ENCODE data around the gene ACTR5.

The ACTR5 gene

DNA sequence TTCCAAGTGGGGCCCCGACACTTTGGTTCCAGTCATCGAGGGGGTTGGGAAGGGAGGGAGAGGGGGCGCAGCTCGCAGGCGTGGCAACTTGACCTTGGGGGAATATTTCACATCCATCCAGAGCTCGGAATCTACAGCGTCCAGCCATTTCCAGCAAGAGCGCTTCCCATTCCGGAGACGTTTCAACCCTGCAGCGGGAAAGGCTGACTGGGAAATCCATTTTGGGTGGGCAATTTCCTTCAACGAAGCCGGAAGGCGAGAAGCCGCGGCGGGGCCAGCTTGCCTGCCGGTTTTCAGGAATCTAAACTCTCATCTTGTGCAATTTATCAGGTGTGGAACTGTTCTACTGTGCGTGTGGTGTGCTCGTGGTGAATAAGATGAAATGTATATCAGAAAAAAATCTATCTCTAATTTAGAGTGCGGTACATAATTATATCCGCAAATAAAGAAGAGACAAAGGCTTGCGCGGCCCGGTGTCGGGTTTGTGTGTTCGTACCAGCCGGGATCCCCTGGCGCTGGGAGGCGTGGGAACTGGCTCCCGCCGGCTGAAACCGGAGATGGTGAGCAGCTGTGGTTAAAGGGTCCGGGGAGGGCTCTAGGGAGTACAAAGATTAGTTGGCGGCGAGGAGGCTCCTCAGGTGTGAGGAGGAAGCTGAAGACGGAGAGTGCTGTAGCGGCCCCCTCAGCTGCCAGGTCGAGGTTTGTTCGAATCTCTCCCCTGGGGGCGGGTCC lies 19.2 kb upstream of the ACTR5 start:
- FAIRE-seq (no peak), DNase-seq (ENCODE audit: low spot score) (no peak)

DNA sequence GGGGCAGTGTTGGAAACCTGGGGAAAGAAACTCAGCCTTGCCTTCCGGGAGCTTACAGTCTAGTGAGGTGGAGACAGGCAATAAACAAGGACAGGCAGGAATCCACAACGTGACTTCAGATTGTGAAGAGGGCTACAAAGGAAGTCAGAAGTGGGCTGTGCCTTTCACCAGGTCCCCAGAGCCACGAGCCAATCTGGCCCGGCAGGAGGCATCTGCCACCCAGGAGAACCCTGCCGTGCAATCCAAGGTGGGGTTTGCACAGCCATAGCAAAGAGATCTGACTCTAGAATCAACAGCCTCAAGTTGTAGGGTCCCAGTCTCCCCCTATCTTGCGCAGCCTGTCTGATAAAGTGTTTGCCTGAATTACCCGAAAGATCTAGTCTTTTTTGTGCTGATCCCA lies 18.5 kb upstream of the ACTR5 start:
- no peak for DNase-seq (ENCODE audit: low spot score)
- FAIRE-seq, result no peak

GRCh38 chr20:38730167-38730988 lies 17.9 kb upstream of the ACTR5 start:
- FAIRE-seq (no peak), DNase-seq (ENCODE audit: low spot score) (no peak)

DNA sequence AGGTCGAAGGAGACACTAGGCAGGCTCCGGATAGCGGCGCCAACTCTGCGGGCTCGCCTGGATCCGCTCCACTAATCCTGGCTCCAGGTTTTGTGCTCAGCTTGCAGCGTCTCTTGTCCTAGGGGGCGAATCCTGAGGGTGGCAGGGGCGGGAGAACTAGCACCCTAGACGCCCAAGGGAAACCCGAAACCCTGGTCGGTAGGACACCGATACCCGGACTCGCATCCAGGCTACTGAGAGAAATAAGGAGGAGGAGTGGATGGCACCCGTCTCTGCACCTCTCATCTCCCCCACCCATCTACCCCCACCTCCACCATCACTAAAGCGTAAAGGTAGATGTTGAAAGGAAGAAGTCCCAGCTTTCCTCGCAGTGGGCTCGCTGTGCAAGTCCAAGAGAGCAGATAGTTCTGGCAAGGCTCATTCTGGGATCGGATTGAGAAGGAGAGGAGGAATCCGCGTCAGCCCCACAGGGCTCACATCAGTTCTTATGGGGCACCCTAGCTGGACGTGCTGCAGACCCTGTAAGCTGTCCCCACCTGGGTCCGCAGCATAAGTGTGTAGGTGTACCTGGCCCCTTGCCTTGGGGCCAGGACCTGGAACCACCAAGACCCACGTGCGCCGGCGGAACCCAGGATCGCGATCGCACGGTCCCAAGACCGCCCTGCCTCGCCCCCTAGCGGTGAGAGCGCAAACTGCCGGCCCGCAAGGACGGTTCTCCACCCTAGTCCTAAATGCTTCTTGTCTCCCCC lies 17.1 kb upstream of the ACTR5 start:
- no peak for DNase-seq (ENCODE audit: low spot score)
- FAIRE-seq, result no peak

GRCh38 chr20:38731738-38732113 lies 16.5 kb upstream of the ACTR5 start:
- no peak for DNase-seq (ENCODE audit: low spot score)
- FAIRE-seq, result no peak

DNA sequence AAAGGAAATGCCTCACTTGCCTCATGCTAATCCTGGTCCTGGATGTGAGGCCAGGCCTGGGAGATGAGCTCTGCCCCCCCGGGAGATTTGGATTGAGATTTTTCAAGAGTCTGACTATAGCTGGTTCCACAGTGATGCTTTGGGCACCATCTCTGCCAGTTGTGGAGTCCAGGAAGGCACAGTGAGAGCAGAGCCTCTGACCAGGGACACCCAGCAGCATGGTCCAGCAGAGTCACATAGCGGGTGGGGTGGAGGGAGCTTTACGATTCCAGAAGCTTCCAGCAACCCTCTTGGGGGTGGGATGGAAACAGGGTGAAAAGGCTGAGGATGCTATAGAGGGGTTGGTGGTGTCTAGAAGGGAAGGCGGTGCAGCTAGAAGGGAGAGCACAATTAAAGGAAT lies 15.3 kb upstream of the ACTR5 start:
- FAIRE-seq (no peak), DNase-seq (ENCODE audit: low spot score) (no peak)

DNA sequence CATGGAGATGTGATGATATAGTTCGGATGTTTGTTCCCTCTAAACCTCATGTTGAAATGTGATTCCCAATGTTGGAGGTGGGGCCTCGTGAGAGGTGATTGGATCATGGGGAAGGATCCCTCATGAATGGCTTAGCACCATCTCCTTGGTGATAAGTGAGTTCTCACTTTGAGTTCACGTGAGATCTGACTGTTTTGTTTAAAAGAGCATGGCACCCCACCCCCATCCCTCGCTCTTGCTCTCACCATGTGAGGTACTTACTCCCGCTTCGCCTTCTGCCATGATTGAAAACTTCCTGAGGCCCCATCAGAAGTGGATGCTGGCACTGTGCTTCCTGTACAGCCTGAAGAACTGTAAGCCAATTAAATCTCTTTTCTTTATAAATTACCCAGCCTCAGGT lies 13.1 kb upstream of the ACTR5 start:
- FAIRE-seq (no peak), DNase-seq (ENCODE audit: low spot score) (no peak)

GRCh38 chr20:38737887-38738286 lies 10.4 kb upstream of the ACTR5 start:
- FAIRE-seq (no peak), DNase-seq (ENCODE audit: low spot score) (no peak)

DNA sequence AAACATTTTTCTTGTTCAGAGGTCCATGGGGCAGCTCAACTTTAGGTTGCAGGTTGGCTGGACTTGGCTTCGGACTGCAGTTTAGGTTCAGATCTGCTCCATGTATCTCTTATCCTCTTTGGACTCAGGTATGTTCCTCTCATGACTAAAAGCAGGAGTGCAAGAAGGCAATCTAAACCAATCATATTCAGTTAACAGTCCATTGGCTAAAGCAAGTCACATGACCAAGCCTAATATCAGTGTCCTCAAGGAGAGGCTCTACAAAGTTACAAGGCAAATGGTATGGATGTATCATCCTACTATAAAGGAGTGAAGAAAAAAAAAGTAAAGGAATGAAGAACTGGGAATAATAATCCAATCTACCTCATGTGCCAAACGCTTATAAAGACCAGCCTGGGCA lies 2.5 kb upstream of the ACTR5 start:
- FAIRE-seq, result no peak

DNA sequence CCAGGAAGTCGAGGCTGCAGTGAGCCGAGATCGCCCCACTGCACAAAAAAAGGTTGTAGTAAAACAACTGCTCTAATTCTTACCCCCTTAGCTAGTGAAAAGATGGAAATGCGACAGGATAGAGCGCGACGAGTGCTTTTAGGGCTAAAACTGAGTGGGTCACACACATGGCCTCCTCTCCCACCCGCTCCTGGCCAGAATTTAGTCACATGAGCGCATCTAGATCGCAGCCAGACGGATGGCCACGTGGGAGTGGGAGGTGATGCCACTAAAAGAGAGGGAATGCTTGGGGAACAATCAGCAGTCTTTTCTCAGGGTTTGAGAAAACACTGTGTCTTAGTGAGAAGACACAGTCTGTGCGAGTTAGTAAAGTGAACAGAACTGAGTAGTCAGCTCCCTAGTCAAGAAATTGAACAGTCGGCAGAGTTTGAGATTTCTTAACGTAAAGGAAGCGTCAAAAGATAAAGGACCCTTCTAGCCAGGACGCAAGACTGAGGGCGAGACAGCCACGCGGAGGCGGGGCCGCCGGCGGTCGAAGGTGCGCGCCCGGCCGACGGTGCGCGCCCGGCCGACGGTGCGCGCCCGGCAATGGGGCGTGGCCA lies 664 bp upstream of the ACTR5 start:
- FAIRE-seq (no peak), DNase-seq (ENCODE audit: low spot score) (no peak)

More for the DNA sequence above, 2.5 kb upstream of the ACTR5 start:
- DNase-seq (ENCODE audit: low spot score), result no peak

GRCh38 chr20:38748861-38749149 lies 545 bp downstream of the ACTR5 start:
- no peak for FAIRE-seq

GRCh38 chr20:38751360-38751976 lies 3.2 kb downstream of the ACTR5 start:
- FAIRE-seq (peak; percentile 79), DNase-seq (ENCODE audit: low spot score) (peak; percentile 26)

More at GRCh38 chr20:38748861-38749149, 545 bp downstream of the ACTR5 start:
- DNase-seq (ENCODE audit: low spot score), result no peak

GRCh38 chr20:38752029-38752428 lies 3.8 kb downstream of the ACTR5 start:
- FAIRE-seq (no peak), DNase-seq (ENCODE audit: low spot score) (no peak)

DNA sequence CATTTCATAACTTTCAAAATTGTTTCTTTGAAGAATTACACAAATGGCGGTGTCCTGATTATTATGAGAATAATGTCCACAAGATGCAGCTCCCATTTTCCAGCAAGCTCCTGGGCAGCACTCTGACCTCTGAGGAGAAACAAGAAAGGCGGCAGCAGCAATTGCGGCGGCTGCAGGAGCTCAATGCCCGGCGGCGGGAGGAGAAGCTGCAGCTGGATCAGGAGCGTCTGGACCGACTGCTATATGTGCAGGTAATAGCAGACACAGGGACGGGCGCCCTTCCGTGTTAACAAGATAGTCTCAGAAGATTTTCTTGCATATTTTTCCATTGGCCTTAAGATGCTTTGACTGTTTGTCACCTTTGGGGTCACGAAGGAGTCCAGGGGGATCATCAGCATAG lies 6.7 kb downstream of the ACTR5 start:
- no peak for FAIRE-seq
- no peak for DNase-seq (ENCODE audit: low spot score)

DNA sequence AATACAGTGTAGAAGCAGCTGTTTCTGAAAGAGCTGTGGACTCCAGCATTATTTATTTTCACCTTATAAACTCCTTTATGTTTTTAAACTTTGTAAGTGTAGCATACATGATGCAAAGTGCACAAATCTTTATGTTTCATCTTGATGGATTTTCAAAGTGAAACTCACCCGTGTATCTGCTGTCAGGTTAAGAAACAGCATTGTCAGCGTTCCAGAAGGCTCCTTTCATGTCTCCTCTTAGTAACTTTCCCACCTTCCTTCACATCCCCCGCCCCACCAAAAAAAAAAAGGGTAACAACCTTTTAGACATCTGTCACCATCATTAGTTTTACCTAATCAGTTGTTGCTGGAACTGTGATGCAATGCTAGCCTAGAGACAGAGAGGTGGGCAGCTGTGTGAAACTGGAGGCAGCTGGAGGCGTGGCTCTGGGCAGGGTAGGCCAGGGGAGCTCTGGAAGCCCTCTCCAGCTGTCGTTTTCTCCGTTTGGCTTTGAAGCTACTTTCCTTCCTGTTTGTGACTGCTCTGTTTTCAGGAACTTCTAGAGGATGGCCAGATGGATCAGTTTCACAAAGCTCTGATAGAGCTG lies 7.2 kb downstream of the ACTR5 start:
- DNase-seq (ENCODE audit: low spot score) (no peak), FAIRE-seq (no peak)

GRCh38 chr20:38757145-38757775 lies 9.0 kb downstream of the ACTR5 start:
- FAIRE-seq, result no peak
- DNase-seq (ENCODE audit: low spot score), result no peak

DNA sequence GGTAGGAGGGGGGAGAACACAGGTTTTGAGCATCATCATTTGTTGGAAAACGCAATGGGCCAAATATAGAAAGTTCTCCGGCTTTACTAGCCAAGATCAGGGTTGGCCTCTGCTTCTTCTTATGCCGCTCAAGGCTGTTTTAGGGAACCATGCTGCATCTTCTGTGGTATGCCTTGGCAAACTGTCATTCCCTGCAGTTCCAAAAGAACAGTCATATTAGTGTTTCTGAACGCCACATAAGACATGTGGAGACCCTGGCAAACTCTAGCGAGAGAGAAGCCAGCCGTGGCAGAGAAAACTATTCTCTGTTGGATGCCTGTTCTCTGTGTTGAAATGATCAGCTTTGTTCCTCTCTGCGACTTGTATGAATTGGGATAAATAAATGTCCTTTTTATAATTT lies 10.8 kb downstream of the ACTR5 start:
- DNase-seq (ENCODE audit: low spot score) (no peak), FAIRE-seq (no peak)

DNA sequence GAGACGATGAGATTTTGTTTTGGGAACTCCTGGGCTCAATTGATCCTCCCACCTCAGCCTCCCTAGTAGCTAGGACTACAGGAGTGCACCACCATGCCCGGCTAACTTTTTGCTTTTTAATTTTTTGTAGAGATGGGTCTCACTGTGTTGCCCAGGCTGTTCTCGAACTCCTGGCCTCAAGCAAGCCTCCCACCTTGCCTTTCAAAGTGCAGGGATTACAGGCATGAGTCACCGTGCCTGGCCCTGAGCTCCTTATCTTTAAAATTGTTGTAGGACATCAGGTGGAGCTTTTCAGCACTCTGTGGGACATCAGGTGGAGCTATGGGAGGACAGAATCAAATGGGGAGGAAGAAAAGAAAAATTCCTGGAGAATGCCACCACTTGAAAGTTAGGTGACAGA lies 12.7 kb downstream of the ACTR5 start:
- DNase-seq (ENCODE audit: low spot score) (no peak), FAIRE-seq (no peak)

DNA sequence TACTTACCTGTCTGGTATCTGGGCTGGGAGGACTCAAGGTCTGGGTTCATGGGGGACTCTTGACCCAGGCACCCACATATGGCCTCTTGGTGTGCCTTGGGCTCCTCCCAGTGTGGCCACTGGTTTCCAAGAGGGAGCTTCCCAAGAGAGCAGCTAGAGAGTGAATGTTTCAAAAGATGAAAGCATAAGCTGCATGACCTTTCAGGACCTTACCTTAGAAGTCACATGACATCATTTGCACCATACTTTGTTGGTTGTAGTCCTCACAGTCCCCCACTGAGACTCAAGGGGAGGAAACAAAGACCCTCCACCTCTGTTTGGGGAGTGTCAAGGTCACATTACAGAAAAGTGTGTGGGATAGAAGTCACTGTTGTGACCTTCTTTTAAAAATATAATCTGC lies 13.9 kb downstream of the ACTR5 start:
- FAIRE-seq, result no peak
- no peak for DNase-seq (ENCODE audit: low spot score)

DNA sequence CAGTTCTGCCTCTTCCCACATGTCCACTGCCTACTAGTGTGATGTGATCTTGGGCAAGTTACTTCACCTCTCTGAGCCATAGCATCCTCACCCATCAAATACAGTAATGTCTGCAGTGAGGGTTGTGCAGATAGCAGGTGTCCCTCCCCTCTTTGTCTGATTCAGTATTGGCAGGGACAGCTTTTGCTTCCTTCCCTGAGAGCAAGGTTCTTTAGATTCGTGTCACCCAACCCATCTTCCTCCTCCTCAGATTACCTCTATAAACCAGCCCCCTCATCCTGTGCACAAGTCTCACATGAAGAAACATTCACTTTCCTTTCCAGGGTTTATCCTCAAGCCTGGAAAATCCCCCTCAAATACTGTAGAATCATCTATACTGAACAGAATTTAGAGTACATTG lies 15.4 kb downstream of the ACTR5 start:
- DNase-seq (ENCODE audit: low spot score) (no peak), FAIRE-seq (no peak)
